SU-DHL-6 (cell line): Measurements from ENCODE around the gene WDR74.

Source experiments
- H2AFZ ChIP-seq: fragments of 200-600 bp; sonication (generic); 2 replicates; pipeline ENCODE4 v1.6.1; 2014; ENCODE audit warnings: low read depth, mild to moderate bottlenecking, moderate library complexity, mixed read lengths, antibody characterized with exemption, low read length; ENCODE audit not compliant: severe bottlenecking
- H3F3A ChIP-seq: fragments of 200-600 bp; shearing (Covaris generic); 2 replicates; pipeline ENCODE4 v1.6.0; 2016; ENCODE audit warnings: antibody characterized with exemption, mild to moderate bottlenecking; ENCODE audit not compliant: insufficient read depth
- H3K27ac ChIP-seq: fragments of 200-600 bp; sonication (generic); 2 replicates; pipeline ENCODE4 v1.5.1; 2016; ENCODE audit warnings: low read depth, mild to moderate bottlenecking, low read length, moderate library complexity, mixed read lengths
- H3K27me3 ChIP-seq: fragments of 200-600 bp; sonication (generic), shearing (Covaris generic); 2 replicates; pipeline ENCODE4 v1.6.0; 2014; ENCODE audit warnings: mild to moderate bottlenecking, low read length
- H3K36me3 ChIP-seq: fragments of 200-600 bp; sonication (generic); 2 replicates; pipeline ENCODE4 v1.6.1; 2014; ENCODE audit warnings: mild to moderate bottlenecking, low read length, mixed read lengths
- H3K4me2 ChIP-seq: fragments of 300-600, 200-600 bp; shearing (Covaris generic), sonication (generic); 2 replicates; pipeline ENCODE4 v1.6.0; 2014; ENCODE audit warnings: low read length, low read depth, mild to moderate bottlenecking; ENCODE audit not compliant: poor library complexity, severe bottlenecking
- H3K4me3 ChIP-seq: fragments of 200-600 bp; sonication (generic); 2 replicates; pipeline ENCODE4 v1.5.1; 2014; ENCODE audit warnings: antibody characterized with exemption, low read length, mild to moderate bottlenecking, mixed read lengths; ENCODE audit not compliant: insufficient read depth, poor library complexity, severe bottlenecking
- H3K79me2 ChIP-seq: fragments of 200-600 bp; sonication (generic); 2 replicates; pipeline ENCODE4 v1.6.1; 2014; ENCODE audit warnings: mild to moderate bottlenecking, low read length, moderate library complexity; ENCODE audit not compliant: insufficient read depth
- H3K9ac ChIP-seq: fragments of 200-600 bp; sonication (generic); 2 replicates; pipeline ENCODE4 v1.7.0; 2014; ENCODE audit warnings: mild to moderate bottlenecking, low read length
- H3K9me2 ChIP-seq: fragments of 200-600 bp; sonication (generic); replicated peaks from 2 replicates; pipeline ENCODE4 v1.6.1; 2014; ENCODE audit warnings: low read length; ENCODE audit not compliant: insufficient read depth
- H3K9me3 ChIP-seq: fragments of 200-600 bp; sonication (generic); 2 replicates; pipeline ENCODE4 v1.6.1; 2014; ENCODE audit warnings: low read length, mixed read lengths; ENCODE audit not compliant: insufficient read depth
- H4K20me1 ChIP-seq: fragments of 200-600 bp; sonication (generic); 2 replicates; pipeline ENCODE4 v1.6.1; 2014; ENCODE audit warnings: low read depth, mild to moderate bottlenecking, antibody characterized with exemption, low read length, moderate library complexity, mixed read lengths
- CTCF ChIP-seq: fragments of 200-600 bp; sonication (generic); IDR thresholded peaks from one replicate; pipeline ENCODE4 v1.5.1; 2017; ENCODE audit warnings: antibody characterized with exemption, mild to moderate bottlenecking, low read length, moderate library complexity; ENCODE audit not compliant: insufficient read depth, poor library complexity, severe bottlenecking
- EZH2phosphoT487 ChIP-seq: fragments of 200-600 bp; sonication (generic), shearing (Covaris generic); conservative IDR thresholded peaks from 2 replicates; pipeline ENCODE4 v1.6.1; 2018; ENCODE audit warnings: mild to moderate bottlenecking, antibody characterized with exemption, low read length, moderate library complexity, mixed read lengths

Gene WDR74

GRCh38 chr11:62806611-62807121 is 32.7 kb downstream of the WDR74 start:
- H3F3A ChIP-seq: peaks cover 9% of the 10 kb centered on the region; the same call in 1 of the 2 replicates
- no peaks in the 10 kb centered on the region for H3K9me2 ChIP-seq
- TF ChIP-seq EZH2phosphoT487 (no peak), CTCF (no peak)
- H3K9me3 ChIP-seq: no peaks in the 10 kb centered on the region
- H2AFZ ChIP-seq: peak overlapping the region; percentile 79
- peak overlapping the region; percentile 87 for H3K4me3 ChIP-seq
- H3K79me2 ChIP-seq: peaks cover 19% of the 10 kb centered on the region
- H3K4me2 ChIP-seq: peak overlapping the region; percentile 69
- no peaks in the 10 kb centered on the region for H3K27me3 ChIP-seq
- H3K36me3 ChIP-seq: no peaks in the 10 kb centered on the region
- H4K20me1 ChIP-seq: no peaks in the 10 kb centered on the region
- 0 out of 2 replicates have a peak overlapping the region, but pooled peaks have one; percentile 62 for H3K27ac ChIP-seq
- H3K9ac ChIP-seq: peak overlapping the region; percentile 91

- Histone ChIP-seq H2AFZ (peak overlapping the region; percentile 79), H4K20me1 (no peaks in the 10 kb centered on the region), H3K4me2 (peak overlapping the region; percentile 69), H3K27me3 (no peaks in the 10 kb centered on the region), H3K4me3 (peak overlapping the region; percentile 87), H3F3A (peaks cover 9% of the 10 kb centered on the region; the same call in 1 of the 2 replicates), H3K27ac (peak overlapping the region; percentile 62), H3K79me2 (peaks cover 19% of the 10 kb centered on the region), H3K9me2 (no peaks in the 10 kb centered on the region), H3K9me3 (no peaks in the 10 kb centered on the region), H3K9ac (peak overlapping the region; percentile 91), H3K36me3 (no peaks in the 10 kb centered on the region)
- no peak for TF ChIP-seq EZH2phosphoT487
- no peak for TF ChIP-seq CTCF
Measured at GRCh38 chr11:62805961-62806441, 33.4 kb downstream of the WDR74 start.

DNA sequence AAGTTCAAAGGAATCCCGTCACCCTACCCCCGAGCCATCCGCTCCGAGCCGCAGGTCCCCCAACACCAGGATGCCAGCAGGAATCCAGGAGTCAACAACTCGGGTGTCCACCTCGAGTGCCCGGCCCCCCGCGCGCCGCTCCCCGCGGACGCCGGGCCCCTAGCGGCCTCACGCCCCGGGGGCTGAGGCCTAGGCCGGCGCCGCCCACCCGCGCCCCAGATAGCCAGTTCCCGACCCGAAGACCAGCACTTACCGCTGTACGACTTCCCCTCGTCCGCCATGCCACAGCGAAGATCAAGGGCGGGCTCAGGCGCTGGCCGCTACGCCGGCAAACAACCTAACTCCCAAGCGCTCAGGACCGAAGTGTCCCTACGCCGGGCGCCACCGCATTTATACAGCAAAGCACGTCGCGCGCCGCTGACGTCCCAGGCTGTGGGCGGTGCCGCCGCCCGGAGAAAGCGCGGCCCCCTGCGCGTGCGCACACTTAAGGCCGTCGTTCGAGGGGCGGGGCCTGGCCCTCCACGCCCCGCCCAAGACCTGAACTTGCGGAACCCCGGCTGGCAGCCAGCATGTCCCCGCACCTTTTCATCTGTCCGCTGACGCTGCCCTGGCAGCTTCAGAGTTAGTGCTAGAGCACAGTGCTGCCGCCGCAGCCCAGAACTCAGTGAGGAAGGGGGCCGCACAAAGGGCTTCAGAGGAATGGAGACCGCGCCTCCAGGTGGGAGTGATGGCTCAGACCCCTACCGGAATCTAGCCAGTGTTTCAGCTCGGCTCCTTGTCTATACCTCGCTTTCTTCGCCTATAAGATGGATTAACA is 34.1 kb downstream of the WDR74 start, which contains the start of gene NXF1:
NXF1 (minus strand) TSS at position 365 of the 817 bp plus-strand sequence; CDS start at position 281, 84 bp downstream.
- Histone ChIP-seq H3K4me3 (peak within 1 kb of the TSS; percentile 87), H3K9me2 (no peaks in the 10 kb centered on the region), H2AFZ (peak within 1 kb of the TSS; percentile 79), H3K9me3 (no peaks in the 10 kb centered on the region), H3K79me2 (peaks cover 19% of the 10 kb centered on the region), H3K4me2 (peak within 1 kb of the TSS; percentile 80), H4K20me1 (no peaks in the 10 kb centered on the region), H3K9ac (peak within 1 kb of the TSS; percentile 91), H3F3A (peaks cover 7% of the 10 kb centered on the region; the same call in 1 of the 2 replicates), H3K27me3 (no peaks in the 10 kb centered on the region), H3K27ac (peak within 1 kb of the TSS; percentile 62), H3K36me3 (no peaks in the 10 kb centered on the region)
- TF ChIP-seq EZH2phosphoT487 (no peak), CTCF (no peak)
